Endothelial cell of umbilical vein (primary cell): ENCODE results near the gene KCTD2. TPM values are rescaled to one million over a fixed set of nuclear protein-coding genes. Genes with fewer than 3 reads are reported as not detected.

Source experiments
- BruUV-seq: library from RNA; stranded (reverse); fragments of 400-500 nt; replicated peaks from 2 replicates; lab custom pipeline; 2021; lab: Mats Ljungman, UMichigan
- CTCF ChIA-PET: fragments of 300-600, 350-600 bp; sonication (Branson Sonifier 250); formaldehyde crosslinking; loops from one replicate; lab custom pipeline; 2021; ENCODE audit warnings: antibody characterized with exemption, inconsistent platforms; lab: Charles Lee
- POLR2A ChIA-PET: fragments of 300-600, 350-600 bp; sonication (Branson Sonifier 250); formaldehyde crosslinking; loops from one replicate; lab custom pipeline; 2021; ENCODE audit warnings: antibody characterized with exemption, inconsistent platforms; lab: Charles Lee
- DNase-seq: peaks from one replicate; pipeline ENCODE4 v3.0.0-alpha.2; 2011; ENCODE audit warnings: low read depth, low spot score
- FAIRE-seq: peaks from 2 replicates; lab custom pipeline; 2011; peaks lifted over from hg19 to GRCh38; lab: Jason Lieb, UNC
- H2AFZ ChIP-seq: 2 replicates; pipeline ENCODE4 v1.6.0; 2012; ENCODE audit warnings: low read depth, low read length, control low read depth, inconsistent platforms
- H3K27ac ChIP-seq: 2 replicates; pipeline ENCODE4 v1.5.1; 2011; ENCODE audit warnings: low read depth, mild to moderate bottlenecking, control low read depth, low read length, moderate library complexity; ENCODE audit not compliant: insufficient read depth
- H3K27me3 ChIP-seq, 2 experiments: 2 replicates each; pipeline versions ENCODE4 v1.6.0 to v1.6.1; 2011; ENCODE audit warnings: low read length in 2 of 2, mixed read lengths in 1 of 2; ENCODE audit not compliant: control insufficient read depth in 2 of 2, insufficient read depth in 2 of 2
- H3K36me3 ChIP-seq, 2 experiments: 2 replicates in 1 of 2; 3 replicates in 1 of 2; pipeline ENCODE4 v1.5.1; 2011; ENCODE audit warnings: low read length in 2 of 2, mild to moderate bottlenecking in 1 of 2, moderate library complexity in 1 of 2; ENCODE audit not compliant: control insufficient read depth in 2 of 2, insufficient read depth in 2 of 2; ENCODE audit errors: extremely low read depth in 1 of 2
- H3K4me1 ChIP-seq: 3 replicates; pipeline ENCODE4 v1.5.1; 2011; ENCODE audit warnings: mild to moderate bottlenecking, low read length; ENCODE audit not compliant: control insufficient read depth, insufficient read depth; ENCODE audit errors: extremely low read depth
- H3K4me2 ChIP-seq: 2 replicates; pipeline ENCODE4 v1.6.1; 2011; ENCODE audit warnings: low read length, control low read depth, mixed read lengths; ENCODE audit not compliant: insufficient read depth
- H3K4me3 ChIP-seq, 3 experiments: fragments of 200-600 bp in 1 of 3; sonication (generic), shearing (Covaris generic) in 1 of 3; replicated peaks in 1 of 3; 2 replicates each; pipeline ENCODE4 v1.5.1; 2011 to 2016; ENCODE audit warnings: control low read depth in 3 of 3, low read length in 3 of 3, mild to moderate bottlenecking in 2 of 3, inconsistent platforms in 1 of 3, low read depth in 1 of 3, moderate library complexity in 1 of 3; ENCODE audit not compliant: insufficient read depth in 1 of 3
- H3K79me2 ChIP-seq: 2 replicates; pipeline ENCODE4 v1.6.0; 2012; ENCODE audit warnings: low read length, inconsistent platforms; ENCODE audit not compliant: control insufficient read depth, insufficient read depth
- H3K9ac ChIP-seq: replicated peaks from 2 replicates; pipeline ENCODE3; 2011; ENCODE audit warnings: low read length, control low read depth; ENCODE audit not compliant: insufficient read depth; ENCODE audit errors: extremely low read depth
- H3K9me1 ChIP-seq: replicated peaks from 3 replicates; pipeline ENCODE4 v1.6.0; 2011; ENCODE audit warnings: mild to moderate bottlenecking, low read length; ENCODE audit not compliant: control insufficient read depth, insufficient read depth; ENCODE audit errors: extremely low read depth
- H3K9me3 ChIP-seq: replicated peaks from 2 replicates; pipeline ENCODE4 v1.5.1; 2012; ENCODE audit warnings: low read length, inconsistent platforms; ENCODE audit not compliant: control insufficient read depth, insufficient read depth
- H4K20me1 ChIP-seq: replicated peaks from 2 replicates; pipeline ENCODE3; 2011; ENCODE audit warnings: mild to moderate bottlenecking, low read length; ENCODE audit not compliant: control insufficient read depth, insufficient read depth; ENCODE audit errors: extremely low read depth
- CTCF ChIP-seq, 2 donors: IDR thresholded peaks; 1 replicate in 1 of 2; 2 replicates in 1 of 2; pipeline ENCODE4 v1.5.1; 2011; ENCODE audit warnings: low read length in 2 of 2, mild to moderate bottlenecking in 2 of 2, moderate library complexity in 2 of 2, control low read depth in 1 of 2, inconsistent platforms in 1 of 2, low read depth in 1 of 2; ENCODE audit not compliant: insufficient read depth in 1 of 2; ENCODE audit errors: extremely low read depth in 1 of 2
- EZH2 ChIP-seq: IDR thresholded peaks from 2 replicates; pipeline ENCODE4 v1.6.1; 2012; ENCODE audit warnings: borderline replicate concordance, low read depth, mild to moderate bottlenecking, moderate library complexity, low read length, inconsistent platforms; ENCODE audit not compliant: severe bottlenecking
- FOS ChIP-seq: IDR thresholded peaks from 2 replicates; pipeline ENCODE4 v1.6.1; 2011; ENCODE audit warnings: mild to moderate bottlenecking, low read length, moderate library complexity, borderline replicate concordance; ENCODE audit not compliant: insufficient read depth
- GATA2 ChIP-seq: IDR thresholded peaks from 2 replicates; pipeline ENCODE4 v1.7.0; 2011; ENCODE audit warnings: low read depth, mild to moderate bottlenecking, moderate library complexity, mixed read lengths, low read length; ENCODE audit not compliant: insufficient read length, insufficient read depth
- JUN ChIP-seq: IDR thresholded peaks from 2 replicates; pipeline ENCODE4 v1.6.1; 2011; ENCODE audit warnings: borderline replicate concordance, low read depth; ENCODE audit not compliant: insufficient read length, insufficient read depth
- MAX ChIP-seq: IDR thresholded peaks from 2 replicates; pipeline ENCODE4 v1.6.1; 2011; ENCODE audit not compliant: insufficient read depth, insufficient read length
- MYC ChIP-seq: IDR thresholded peaks from one replicate; pipeline ENCODE4 v1.6.1; 2011; ENCODE audit warnings: mild to moderate bottlenecking, low read depth, low read length
- POLR2A ChIP-seq: IDR thresholded peaks from 2 replicates; pipeline ENCODE4 v1.6.1; 2012; ENCODE audit warnings: low read depth, mild to moderate bottlenecking, control low read depth, low read length
- POLR2AphosphoS5 ChIP-seq: IDR thresholded peaks from 2 replicates; pipeline ENCODE4 v1.6.1; 2012; ENCODE audit warnings: low read depth, mild to moderate bottlenecking, control low read depth, low read length, moderate library complexity; ENCODE audit not compliant: insufficient read depth
- dilution Hi-C: fragments of 300-500 bp; cut with MboI; formaldehyde crosslinking; loops from one replicate; pipeline ENCODE4 v1.15.0; 2019; ENCODE audit warnings: low sequenced_read_pairs; ENCODE audit not compliant: extremely low pct_ligation_motif_present
- intact Hi-C: fragments of 100-400 bp; cut with micrococcal nuclease; formaldehyde crosslinking; loops from one replicate; pipeline ENCODE4 v1.10.0; 2022
- polyA plus RNA-seq, 4 experiments: library from polyadenylated mRNA; depleted of rRNA in 3 of 4; stranded (reverse) in 3 of 4; unstranded in 1 of 4; fragments of >200 nt; gene quantifications; 2 replicates each; pipeline versions ENCODE4 v1.2.1 to v1.2.3, GENCODE V29; 2011 to 2012; ENCODE audit warnings: missing spikeins in 1 of 4
- total RNA-seq: library from RNA; stranded (reverse); gene quantifications from 2 replicates; pipeline ENCODE4 v1.2.3, GENCODE V29; 2021

The KCTD2 gene
- total and polyA plus RNA-seq, 2 donors (not counting 3 experiments of a cell fraction or from before 2014, with no cell fraction given), result 23.2 to 24.8 TPM

- CTCF ChIA-PET, result interaction anchor here (0.6 to 4.3 kb wide), 9 partner anchors 16 to 147 kb away, joined by 3 to 37 read pairs (median 5); no protein-coding TSS in a partner anchor
- POLR2A ChIA-PET, result no interaction called here
- Histone ChIP-seq H3K9ac (no peak overlapping the region), H3K27ac (no peak overlapping the region), H4K20me1 (no peaks in the 10 kb centered on the region), H2AFZ (peak overlapping the region; percentile 89), H3K4me2 (peak overlapping the region; percentile 57), H3K4me1 (peaks cover 20% of the 10 kb centered on the region), H3K79me2 (no peaks in the 10 kb centered on the region), H3K36me3 (no peaks in the 10 kb centered on the region), H3K27me3 (no peaks in the 10 kb centered on the region), H3K9me1 (no peaks in the 10 kb centered on the region), H3K9me3 (no peaks in the 10 kb centered on the region), H3K4me3 (peak overlapping the region in 2 of 3 experiments; percentile 73 to 74)
- no TSS peak for BruUV-seq
- TF ChIP-seq GATA2 (no peak), JUN (no peak), MAX (no peak), EZH2 (no peak), CTCF (IDR thresholded peaks at IDR 0.05; ENCODE audit: extremely low read depth in 1 of 2, insufficient read depth in 1 of 2, low read depth in 1 of 2, low read length in 2 of 2) (no peak), FOS (no peak), POLR2A (no peak), MYC (no peak), POLR2AphosphoS5 (no peak)
- DNase-seq (no peak), FAIRE-seq (no peak)
- dilution Hi-C loops, result no loop called here
- intact Hi-C loops, result loop anchor here (5.0 kb wide), 2 partner anchors 62 to 73 kb away; partner anchors contain the start of genes ATP5PD, KCTD2 and SUMO2
Measured at GRCh38 chr17:75109046-75109406, 62.0 kb downstream of the KCTD2 start.
